Lung microvascular endothelial cell (primary cell): ENCODE data around the gene FNDC3A. TPM values are rescaled to one million over a fixed set of nuclear protein-coding genes. Genes with fewer than 3 reads are reported as not detected.
"Not testable (repeated sequence)": the region's sequence is repeated elsewhere in the genome, so short reads cannot be mapped to it uniquely, and the experiment has no call there.

Source experiments
- DNase-seq, 2 donors: peaks; one replicate each; pipeline versions ENCODE4 v3.0.0 to v3.0.0-alpha.2; 2010; ENCODE audit warnings: low read depth in 2 of 2
- total RNA-seq: library from RNA; depleted of rRNA; stranded (reverse); fragments of >200 nt; gene quantifications from 2 replicates; pipeline ENCODE4 v1.2.1, GENCODE V29; 2014

Gene FNDC3A
- total RNA-seq, 1 donor from 2014 or later: 59.3 TPM

DNA sequence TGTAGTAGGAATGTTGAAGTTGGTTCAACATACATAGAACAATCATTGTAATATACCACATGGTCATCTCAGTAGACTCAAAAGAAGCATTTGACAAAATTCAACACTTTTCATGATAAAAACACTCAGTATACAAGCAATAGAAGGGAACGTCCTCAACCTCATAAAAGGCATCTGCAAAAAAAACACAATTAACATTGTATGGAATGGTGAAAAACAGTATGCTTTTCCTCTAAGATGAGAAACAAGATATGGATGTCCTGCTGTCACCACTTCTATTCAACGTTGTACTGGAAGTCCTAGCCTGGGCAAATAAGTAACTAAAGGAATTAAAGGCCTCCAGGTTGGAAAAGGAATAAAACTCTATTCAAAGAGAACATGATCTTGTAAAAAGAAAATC, 54.5 kb downstream of the FNDC3A start:
- DNase-seq: no peak

DNA sequence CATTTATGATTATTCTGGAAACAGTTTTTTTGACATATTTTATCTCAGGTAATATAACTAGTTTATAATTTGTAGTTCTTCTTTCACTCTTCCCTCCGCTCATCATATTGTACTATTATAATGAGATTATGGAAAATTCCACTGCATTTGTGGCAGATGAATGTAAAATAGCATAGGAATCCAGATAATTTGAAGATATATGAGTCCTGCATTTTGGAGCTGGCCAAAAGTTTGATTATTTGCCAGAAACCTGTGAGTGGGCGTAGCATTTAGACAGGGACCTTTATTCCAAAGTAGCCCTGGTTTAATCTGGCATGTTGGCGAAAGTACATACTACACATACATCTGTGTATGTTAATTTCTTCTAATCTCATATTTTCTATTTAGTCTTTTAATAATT, 65.2 kb downstream of the FNDC3A start:
- no peak for DNase-seq

DNA sequence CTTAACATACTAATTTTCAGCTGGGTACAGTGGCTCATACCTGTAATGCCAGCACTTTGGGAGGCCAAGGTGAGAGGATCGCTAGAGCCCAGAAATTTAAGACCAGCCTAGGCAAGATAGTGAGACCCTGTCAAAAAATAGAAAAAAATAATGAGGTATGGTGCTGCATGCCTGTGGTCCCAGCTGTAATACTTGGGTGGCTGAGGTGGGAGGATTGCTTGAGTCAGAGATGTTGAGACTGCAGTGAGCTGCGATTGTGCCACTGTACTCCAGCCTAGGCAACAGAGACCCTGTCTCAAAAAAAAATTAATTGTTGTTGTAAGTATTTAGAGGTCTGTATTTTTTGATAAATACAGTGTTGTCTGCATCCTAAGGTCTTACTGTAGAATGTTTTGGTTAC, 66.8 kb downstream of the FNDC3A start:
- no peak for DNase-seq

DNA sequence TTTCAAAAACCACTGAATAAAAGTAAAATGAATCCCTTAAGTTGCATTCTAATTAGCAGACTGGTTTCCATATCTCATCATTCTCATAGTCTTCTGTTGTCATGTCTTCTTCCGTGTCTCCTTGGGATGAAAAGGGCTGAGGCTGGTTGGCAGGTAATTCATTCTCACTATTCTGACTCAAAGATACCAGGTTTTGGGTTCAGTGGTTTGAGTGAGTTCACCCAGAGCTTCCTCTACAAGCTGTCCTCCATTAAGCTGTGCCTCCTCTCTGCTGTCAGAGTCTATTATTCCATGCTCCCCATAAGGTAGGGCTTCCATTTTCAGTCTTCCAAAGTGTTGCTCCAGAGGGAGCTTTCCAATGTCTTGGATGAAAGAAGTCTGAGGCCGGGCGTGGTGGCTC, 68.3 kb downstream of the FNDC3A start:
- no peak for DNase-seq

DNA sequence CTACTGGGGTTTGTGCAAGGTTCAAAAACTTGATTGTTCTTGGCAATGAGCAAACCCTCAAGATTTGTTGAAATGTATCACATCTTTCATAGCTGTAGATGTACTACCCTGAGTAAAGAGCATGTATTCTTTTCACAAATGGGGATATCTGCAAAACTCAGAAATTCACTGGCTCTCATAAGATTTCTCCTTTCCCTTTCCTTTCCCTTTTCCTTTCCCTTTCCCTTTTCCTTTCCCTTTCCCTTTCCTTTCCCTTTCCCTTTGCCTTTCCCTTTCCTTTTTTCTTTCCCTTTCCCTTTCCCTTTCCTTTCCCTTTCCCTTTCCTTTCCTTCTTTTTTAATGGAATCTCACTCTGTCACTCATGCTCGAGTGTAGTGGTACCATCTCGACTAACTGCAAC, 69.1 kb downstream of the FNDC3A start:
- DNase-seq: no peak

DNA sequence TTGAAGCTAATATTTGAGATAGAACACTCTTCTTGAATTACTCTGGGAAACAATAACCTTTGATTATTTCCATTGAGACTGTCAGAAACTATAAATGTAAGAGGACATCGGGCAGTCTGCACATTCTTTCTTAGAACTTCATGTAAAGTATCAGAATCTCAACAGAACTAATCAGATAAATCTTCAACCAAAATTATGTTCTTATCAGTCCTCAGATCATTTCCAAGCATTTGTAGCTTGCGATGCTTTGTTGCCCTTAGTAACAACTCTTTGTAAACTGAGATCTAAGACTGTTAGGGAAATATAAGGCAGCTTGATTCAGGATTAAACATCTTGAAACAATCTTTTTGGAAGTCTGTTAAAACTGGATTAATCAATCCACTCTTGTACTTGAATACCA, 70.3 kb downstream of the FNDC3A start:
- no peak for DNase-seq

DNA sequence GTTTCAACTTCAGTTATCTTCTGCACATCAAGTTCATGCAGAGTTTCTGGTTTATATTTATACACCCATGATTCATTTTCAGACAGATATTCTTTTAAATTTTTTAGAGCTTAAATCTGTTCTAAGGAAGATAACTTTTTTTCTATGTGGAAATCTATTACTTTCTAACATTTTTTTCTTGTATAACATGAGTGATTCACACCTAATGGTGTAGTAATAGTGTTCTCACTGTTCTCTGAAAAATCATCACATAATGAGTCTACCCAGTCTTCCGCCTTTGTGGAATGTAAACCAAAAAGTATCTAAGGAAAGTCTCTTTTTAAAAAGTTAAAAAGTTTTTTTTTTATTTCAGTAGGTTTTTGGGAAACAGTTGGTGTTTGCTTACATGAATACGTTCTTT, 70.8 kb downstream of the FNDC3A start:
- no peak for DNase-seq

DNA sequence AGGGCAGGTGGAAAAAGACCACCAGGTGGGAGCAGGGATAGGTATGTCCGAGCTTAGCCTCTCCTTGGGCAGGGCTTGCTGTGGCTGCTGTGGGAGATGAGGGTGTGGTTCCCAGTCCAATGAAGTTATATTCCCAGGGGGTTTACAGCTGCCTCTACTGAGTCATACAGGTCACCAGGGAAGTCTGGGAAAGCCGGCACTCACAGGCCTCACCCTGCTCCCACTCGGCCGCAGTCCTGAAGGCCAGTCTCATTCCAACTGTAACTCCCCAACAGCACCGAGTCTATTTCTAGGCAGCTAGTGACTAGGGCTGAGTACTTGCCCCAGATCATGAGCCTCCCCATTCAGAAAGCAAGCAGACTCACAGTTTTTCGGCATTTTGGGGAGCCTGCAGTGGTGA, 77.1 kb downstream of the FNDC3A start:
- no peak for DNase-seq

DNA sequence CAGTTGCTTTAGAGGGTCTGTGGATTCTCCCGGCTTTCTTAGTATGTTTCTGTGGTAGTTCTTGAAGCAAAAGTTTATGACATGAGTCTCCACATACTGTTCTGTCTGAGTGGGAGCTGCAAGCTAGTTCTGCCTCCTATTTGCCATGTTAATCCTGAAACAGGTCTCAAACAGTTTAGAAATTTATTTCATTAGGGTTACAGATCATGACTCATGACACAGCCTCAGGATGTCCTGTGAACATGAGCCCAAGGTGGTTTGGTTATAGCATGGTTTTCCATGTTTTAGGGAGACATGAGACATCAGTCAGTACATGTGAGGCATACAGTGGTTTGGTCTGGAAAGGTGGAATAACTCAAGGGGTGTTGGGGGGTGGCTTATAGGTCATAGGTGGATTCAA, 77.5 kb downstream of the FNDC3A start:
- no peak for DNase-seq

DNA sequence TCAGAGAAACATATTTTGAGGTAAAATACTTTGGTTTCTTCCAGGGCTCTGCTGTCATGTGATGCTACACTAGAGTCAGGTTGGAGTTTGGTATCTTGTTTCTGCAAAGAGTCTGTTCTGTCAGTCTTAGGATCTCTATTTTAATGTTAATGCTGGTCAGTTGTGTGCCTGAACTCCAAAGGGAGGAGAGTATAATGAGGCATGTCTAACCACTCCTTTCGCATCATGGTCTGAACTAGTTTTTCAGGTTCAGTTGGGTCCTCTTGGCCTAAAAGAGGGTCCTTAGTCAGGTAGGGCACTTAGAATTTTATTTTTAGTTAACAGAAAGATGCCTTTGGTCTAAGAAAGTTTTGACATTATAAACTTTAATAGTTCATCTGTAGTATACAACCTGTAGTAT, 78.2 kb downstream of the FNDC3A start:
- no peak for DNase-seq

DNA sequence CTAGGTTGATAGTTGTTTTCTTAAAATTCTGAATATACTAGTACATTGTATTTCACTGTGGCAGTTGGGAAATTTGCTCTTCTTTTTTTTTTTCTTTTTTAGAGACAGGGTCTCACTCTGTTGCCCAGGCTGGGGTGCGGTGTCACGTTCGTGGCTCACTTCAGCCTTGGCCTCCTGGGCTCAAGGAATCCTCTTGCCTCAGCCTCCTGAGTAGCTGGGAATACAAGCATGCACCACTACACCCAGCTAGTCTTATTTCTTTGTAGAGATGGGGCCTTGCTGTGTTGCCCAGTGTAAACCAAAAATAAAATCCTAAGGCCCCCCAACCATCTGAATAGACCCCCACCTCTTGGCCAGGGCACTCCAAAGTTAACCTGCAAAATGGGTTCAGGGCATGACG, 79.3 kb downstream of the FNDC3A start:
- no peak for DNase-seq

DNA sequence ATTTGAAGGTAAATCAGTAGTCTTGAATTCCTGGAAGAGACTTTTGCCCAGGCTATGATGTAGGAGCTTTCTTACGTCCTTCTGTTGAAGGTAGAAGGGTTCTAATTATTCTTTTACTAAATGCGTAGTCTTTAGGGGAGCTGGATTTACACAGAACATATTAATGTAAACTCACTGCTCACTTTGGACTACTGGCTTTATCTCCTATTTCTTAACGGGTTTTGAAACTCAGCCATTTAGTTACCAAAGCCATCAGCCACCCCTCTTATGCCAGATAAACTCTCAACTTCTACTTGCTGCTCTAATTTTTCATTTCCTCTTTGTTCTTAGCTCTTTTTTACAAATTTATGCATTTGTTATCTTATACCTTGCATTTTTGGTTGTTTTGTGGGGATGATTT, 81.5 kb downstream of the FNDC3A start:
- DNase-seq: no peak

DNA sequence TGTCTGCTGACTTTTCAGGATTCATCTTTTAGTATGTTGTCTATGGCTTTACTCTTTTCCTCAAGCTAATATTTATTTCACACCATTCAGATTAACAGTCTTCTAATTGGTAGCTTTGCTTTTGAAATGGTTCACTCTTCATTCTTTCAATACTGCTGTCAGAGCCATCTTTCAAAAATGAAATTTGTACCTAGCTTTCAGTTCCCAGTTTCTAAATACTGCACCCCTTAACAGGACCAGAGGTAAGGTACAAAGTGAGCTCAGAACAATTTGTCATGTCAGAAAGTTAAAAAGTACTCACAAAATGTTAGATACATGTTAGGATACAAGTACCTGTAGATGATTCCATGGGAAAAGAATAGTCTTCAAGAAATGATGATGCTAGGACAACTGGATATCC, 83.0 kb downstream of the FNDC3A start:
- no peak for DNase-seq

DNA sequence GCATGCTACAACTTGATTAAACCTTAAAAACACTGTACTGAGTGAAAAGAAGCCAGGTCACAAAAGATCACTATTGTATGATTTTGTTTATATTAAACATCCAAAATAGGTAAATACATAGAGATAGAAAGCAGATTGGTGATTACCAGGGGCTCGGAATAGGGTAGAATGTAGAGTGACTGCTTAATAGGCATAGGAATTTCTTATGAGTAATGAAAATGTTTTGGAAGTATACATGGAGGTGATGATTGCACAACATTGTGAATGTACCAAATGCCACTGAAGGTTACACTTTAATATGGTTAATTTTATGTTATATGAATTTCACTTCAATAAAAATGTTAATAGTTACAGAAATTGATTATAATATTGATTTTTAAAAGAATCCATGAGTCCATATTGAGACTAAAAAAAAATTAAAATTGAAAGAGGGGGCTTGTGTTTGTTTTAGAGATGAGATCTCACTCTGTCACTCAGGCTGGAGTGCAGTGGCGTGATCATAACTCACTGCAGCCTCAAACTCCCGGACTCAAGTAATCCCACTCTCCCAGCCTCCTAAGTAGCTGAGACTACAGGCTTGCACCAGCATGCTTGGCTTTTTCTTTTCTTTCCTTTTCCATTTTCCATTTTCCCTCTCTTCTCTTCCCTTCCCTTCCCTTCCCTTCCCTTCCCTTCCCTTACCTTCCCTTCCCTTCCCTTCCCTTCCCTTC, 85.1 kb downstream of the FNDC3A start:
- no peak for DNase-seq

DNA sequence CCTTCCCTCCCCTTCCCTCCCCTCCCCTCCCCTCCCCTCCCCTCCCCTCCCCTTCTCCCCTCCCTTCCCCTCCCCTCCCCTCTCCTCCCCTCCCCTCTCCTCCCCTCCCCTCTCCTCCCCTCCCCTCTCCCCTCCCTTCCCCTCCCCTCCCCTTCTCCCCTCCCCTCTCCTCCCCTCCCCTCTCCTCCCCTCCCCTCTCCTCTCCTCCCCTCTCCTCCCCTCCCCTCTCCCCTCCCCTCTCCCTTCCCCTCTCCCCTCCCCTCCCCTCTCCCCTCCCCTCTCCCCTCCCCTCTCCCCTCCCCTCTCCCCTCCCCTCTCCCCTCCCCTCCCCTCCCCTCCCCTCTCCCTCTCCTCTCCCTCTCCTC, 85.7 kb downstream of the FNDC3A start:
- DNase-seq: not testable (repeated sequence)

DNA sequence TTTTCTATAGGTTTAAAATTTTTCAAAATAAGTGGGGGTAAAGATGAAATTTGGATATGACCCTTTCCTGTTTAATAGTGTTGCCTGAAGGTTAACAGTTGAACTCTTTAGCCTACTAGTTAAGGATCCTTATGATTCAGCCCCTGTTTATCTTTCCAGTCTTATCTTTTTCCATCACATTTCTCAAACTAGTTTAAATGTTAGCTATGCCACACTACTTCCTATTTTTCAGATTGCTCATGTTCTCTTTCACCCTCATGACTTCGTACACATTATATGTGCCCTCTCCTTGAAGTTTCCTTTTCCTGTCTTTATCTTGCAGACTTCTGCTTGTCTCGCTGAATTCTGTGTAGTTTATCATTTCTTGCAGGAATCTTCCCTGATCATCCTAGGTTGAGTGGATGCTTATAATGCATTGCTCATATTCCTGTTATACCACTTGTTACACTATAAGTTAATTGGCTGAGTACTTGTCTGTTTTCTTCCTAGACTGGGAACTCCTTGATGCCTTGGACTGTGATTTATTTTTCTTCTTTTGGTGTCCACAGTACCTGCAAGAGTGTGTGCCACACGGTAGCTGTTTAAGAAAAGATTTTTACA, 86.7 kb downstream of the FNDC3A start:
- DNase-seq: peak in 1 of 2 donors; percentile 40

DNA sequence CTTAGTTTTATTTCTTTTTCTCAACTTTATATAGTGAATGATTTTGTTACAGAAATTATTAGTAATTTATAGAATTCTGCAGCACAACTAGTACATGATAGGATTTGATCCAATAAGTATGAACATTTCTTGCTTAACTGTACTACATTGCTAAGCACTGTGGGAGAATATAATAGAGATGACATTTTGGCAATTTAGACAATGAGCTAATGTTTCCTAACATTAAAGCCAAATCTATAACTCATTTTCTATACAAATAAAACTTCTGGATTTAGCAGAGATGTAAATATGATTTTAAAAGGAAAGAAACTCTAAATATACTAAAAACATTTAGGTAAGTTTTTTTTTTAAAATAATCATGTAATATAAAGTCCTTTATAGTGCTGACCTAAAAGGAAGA, 87.3 kb downstream of the FNDC3A start:
- no peak for DNase-seq

DNA sequence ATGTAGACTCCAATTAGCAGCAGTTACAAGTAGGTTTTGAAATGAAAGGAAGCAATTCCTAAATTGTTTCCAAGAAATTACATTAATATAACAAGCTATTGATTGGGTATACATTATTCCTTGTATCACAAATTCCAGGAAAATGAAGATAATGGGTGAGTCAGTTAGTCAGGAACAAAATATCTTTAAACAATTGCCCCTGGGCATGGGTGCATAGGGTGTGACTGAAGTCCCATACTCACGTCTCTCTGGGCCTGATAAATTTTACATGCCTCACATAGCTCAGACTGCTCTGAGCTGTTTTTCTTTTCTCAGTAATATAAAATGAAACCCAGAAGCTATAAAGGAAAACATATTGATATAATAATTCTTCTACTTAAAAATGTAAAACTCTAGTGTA, 87.8 kb downstream of the FNDC3A start:
- no peak for DNase-seq

DNA sequence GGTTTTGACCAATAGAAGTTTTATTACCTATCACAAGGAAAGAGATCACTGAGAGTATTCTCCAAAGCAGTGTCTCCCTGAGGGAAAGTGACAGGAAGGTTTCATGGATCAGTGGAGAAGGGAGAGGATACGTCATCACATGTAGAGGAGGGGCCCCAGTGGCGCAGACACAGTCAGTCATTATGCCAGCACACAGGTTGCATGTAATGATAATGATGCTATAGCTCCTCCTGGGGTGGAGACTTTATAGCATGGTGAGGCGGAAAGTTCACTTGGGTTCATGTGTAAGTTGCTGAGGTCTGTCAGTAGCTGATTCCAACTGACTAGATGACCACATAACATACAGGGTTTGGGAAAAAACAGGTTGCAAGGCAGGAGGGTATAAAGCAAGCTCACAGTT, 88.8 kb downstream of the FNDC3A start:
- no peak for DNase-seq

DNA sequence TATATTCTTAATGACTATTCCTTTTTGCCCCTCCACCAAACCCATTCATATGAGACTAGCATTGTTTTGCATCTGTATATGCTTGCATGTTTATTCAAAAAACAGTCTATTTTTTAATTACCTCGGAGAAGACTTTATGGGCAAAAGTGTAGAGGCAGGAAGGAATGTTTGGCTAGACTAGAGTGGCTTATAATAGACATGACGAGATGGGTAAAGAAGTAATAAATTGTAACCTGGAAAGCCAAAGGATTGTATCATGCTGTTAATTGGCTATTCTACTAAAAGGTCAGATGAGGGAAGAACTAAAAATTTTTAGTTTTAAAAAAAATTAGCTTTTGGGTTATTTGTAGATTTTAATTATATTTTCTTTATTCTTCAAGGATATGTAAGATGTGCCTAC, 91.1 kb downstream of the FNDC3A start:
- no peak for DNase-seq

DNA sequence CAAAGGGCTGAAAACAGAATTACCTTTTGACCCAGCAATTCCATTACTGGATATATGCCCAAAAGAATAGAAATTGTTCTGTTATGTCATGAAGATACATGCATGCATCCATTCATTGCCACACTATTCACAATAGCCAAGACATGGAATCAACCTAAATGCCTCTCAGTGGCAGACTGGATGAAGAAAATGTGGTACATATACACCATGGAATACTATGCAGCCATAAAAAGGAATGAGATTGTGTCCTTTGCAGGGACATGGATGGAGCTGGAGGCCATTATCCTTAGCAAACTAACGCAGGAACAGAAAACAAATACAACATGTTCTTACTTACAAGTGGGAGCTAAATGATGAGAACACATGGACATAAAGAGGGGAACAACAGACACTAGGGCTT, 92.8 kb downstream of the FNDC3A start:
- not testable (repeated sequence) for DNase-seq

DNA sequence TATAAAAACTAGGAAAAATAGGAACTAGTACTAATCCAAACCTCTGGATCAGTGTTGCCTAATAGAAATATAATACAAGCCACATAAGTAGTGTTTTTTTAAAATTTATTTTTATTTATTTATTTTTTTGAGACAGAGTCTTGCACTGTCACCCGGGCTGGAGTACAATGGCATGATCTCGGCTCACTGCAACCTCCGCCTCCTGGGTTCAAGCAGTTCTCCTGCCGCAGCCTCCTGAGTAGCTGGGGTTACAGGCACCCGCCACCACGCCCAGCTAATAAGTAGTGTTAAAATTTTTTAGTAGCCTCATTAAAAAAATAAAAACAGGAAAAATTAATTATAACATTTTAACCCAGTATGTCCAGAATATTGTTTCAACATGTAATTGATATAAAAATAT, 94.3 kb downstream of the FNDC3A start:
- not testable (repeated sequence) for DNase-seq

DNA sequence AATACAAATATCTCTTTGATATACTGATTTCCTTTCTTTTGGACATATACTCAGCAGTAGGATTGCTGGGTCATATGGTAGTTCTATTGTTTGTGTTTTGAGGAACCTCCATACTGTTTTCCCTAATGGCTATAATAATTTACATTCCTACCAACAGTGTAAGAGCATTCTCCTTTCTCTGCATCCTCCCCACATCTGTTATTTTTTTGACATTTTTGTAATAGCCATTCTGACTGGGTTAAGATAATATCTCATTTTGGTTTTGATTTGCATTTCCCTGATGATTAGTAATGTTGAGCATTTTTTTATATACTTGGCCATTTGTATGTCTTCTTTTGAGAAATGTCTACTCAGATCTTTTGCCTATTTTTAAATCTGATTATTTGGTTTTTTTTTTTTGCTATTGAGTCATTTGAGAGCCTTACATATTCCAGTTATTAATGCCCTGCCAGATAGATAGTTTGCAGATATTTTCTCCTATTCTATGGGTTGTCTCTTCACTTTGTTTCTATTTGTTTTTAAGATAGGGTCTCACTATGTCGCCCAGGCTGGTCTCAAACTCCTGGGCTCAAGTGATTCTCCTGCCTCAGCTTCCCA, 95.7 kb downstream of the FNDC3A start:
- DNase-seq: no peak
